BE2C (cell line): ENCODE data around the gene PNLIPRP3.

Experiments used
- DNase-seq: peaks from one replicate; pipeline ENCODE4 v3.0.0-alpha.2; 2020
- H3K27me3 ChIP-seq: fragments of 250-450 bp; sonication (Bioruptor Pico); 2 replicates; pipeline ENCODE4 v1.5.1; 2020; ENCODE audit warnings: mild to moderate bottlenecking
- H3K36me3 ChIP-seq: fragments of 250-450 bp; sonication (Bioruptor Pico); 2 replicates; pipeline ENCODE4 v1.5.1; 2020; ENCODE audit warnings: mild to moderate bottlenecking
- H3K4me1 ChIP-seq: fragments of 250-450 bp; sonication (Bioruptor Pico); 2 replicates; pipeline ENCODE4 v1.5.1; 2020
- H3K4me3 ChIP-seq: 2 replicates; pipeline ENCODE4 v1.5.1; 2011; ENCODE audit warnings: low read depth, low read length
- H3K9me3 ChIP-seq: fragments of 250-450 bp; sonication (Bioruptor Pico); 2 replicates; pipeline ENCODE4 v1.5.1; 2020
- TF ChIP-seq, protein P1 (sequence below): IDR thresholded peaks from 2 replicates; pipeline ENCODE4 v1.5.1; 2012; ENCODE audit warnings: mild to moderate bottlenecking, low read depth, low read length

The PNLIPRP3 gene

DNA sequence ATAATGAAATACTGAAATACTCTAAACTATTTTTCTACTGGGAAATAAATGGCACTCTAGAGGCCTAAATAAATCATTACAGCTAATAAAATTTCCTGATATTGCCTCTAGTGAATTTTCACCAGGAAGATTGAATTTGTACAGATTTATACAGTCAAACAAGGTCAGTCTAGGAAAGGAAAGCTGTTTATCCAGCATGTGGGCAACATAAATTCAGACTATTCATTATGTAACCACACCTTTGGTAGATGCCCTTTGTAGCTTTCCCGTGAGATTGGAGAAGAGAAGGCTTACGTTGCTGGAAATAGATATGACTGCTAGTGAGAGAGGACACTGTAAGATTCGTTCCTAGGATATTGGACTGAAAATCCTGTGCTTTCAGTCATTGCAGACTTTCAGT is 82.9 kb downstream of the PNLIPRP3 start:
- no peaks in the 10 kb centered on the region for H3K27me3 ChIP-seq
- H3K36me3 ChIP-seq, result no peaks in the 10 kb centered on the region
- no peaks in the 10 kb centered on the region for H3K9me3 ChIP-seq
- no peak overlapping the region for H3K4me3 ChIP-seq
- no peak for DNase-seq
- no peaks in the 10 kb centered on the region for H3K4me1 ChIP-seq
- TF ChIP-seq, protein P1, sequence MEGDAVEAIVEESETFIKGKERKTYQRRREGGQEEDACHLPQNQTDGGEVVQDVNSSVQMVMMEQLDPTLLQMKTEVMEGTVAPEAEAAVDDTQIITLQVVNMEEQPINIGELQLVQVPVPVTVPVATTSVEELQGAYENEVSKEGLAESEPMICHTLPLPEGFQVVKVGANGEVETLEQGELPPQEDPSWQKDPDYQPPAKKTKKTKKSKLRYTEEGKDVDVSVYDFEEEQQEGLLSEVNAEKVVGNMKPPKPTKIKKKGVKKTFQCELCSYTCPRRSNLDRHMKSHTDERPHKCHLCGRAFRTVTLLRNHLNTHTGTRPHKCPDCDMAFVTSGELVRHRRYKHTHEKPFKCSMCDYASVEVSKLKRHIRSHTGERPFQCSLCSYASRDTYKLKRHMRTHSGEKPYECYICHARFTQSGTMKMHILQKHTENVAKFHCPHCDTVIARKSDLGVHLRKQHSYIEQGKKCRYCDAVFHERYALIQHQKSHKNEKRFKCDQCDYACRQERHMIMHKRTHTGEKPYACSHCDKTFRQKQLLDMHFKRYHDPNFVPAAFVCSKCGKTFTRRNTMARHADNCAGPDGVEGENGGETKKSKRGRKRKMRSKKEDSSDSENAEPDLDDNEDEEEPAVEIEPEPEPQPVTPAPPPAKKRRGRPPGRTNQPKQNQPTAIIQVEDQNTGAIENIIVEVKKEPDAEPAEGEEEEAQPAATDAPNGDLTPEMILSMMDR, result no peak

DNA sequence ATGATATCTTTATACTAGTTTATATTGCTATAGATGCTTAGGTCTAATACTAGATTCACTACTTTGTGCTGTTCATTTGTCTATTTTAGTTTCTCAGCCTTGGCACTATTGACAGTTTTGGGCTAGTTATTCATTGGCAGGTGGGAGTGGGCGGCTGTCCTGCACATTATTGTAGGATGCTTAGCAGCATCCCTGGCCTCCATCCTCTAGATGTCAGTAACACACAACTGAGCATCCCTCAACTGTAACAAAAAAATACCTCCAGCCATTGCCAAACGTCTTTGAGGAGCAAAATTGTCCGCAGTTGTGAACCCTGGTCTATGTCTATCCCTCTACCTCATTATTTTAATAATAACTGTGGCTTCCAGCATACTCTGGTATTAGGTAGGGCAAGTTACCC is 83.7 kb downstream of the PNLIPRP3 start:
- TF ChIP-seq, protein P1, result no peak
- Histone ChIP-seq H3K36me3 (no peaks in the 10 kb centered on the region), H3K27me3 (no peaks in the 10 kb centered on the region), H3K4me3 (no peak overlapping the region), H3K4me1 (no peaks in the 10 kb centered on the region), H3K9me3 (no peaks in the 10 kb centered on the region)
- DNase-seq, result no peak

DNA sequence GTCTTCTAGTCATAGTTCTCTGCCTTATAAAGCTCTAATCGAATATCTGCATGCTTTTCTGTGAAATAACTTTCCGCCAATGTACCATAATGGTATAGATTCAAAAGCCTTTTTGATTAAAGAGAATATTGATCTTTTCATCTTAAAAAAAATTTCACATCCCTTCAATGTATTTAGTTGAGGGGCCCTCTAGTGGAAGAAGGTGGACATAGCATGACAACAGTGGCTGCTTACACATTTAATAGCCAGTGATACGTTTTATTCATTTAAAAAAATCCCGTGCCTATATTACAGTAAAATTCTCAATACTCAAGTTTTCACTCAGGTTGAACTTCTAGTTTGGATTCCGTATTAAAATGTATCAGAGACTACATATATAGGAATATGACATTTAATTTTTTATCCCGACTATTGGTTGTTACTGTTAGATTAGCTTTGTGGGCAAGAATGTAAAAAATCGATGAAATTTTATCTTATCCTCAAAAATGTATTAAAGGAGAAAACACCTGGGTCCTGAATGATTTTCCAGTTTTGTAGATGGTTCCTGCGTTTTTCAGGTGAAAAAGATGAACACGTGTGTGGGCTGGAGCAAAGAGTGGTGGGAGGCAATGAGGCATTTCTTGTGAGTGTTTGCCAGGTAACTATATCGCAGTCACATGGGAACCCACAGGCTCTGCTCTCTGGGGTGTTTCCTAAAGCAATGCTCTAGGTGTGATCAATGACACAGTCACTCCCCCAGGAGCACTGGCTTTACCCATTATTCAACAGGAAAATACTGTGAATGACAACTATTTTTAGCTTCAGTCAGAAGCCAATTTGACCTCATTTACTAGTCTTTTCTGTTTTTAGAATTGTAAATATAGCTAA is 94.0 kb downstream of the PNLIPRP3 start:
- H3K36me3 ChIP-seq, result no peaks in the 10 kb centered on the region
- no peaks in the 10 kb centered on the region for H3K9me3 ChIP-seq
- no peaks in the 10 kb centered on the region for H3K27me3 ChIP-seq
- H3K4me1 ChIP-seq, result no peaks in the 10 kb centered on the region
- TF ChIP-seq, protein P1, result peak; percentile 69
- no peak overlapping the region for H3K4me3 ChIP-seq
- DNase-seq, result peak; percentile 25

DNA sequence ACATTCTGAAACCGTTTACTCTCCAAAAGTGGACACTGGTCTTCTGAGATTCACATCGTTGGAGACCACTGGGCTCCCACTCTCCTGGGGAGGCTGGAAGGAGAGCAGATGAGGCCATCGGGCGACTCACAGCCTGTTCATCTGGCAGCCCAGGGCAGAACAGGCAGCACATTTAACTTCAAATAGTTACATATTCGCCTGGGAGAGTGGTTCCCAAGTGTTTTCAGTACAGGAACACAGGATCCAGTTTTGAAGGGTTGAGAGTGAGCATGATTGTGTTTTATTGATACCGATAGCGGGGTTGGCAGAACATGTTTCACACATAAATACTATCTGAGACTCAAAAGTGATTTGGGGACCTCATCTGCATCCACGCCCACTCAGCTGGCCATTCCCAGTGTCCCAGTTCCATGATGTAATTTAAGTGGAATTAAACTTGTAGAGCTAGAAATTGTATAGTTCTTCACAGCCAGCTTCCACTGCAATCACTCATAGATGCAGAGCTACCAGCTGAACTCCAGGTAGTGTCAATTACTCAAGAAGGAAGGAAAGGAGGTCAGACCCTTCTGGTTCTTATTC is 95.2 kb downstream of the PNLIPRP3 start:
- DNase-seq, result no peak
- Histone ChIP-seq H3K36me3 (no peaks in the 10 kb centered on the region), H3K4me3 (no peak overlapping the region), H3K4me1 (no peaks in the 10 kb centered on the region), H3K27me3 (no peaks in the 10 kb centered on the region), H3K9me3 (no peaks in the 10 kb centered on the region)
- TF ChIP-seq, protein P1, result no peak

DNA sequence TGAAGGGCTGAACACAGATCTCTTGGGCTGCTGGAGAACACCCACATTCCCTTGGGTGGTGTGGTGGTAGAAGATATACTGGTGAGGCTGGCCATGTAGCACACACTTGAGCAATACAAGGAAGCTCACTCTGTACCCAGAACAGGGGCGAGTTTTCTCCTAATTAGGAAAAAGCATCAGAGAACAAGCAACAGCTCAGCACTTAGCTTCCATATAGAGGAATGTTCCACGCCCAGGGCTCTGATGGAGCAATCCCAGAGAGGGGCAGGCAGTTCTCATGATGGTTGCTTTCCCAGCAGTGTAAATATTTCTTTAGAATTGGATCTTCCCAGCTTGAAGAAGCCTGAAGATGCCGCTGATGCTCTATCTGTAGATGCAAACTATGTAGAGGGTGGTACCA is 97.1 kb downstream of the PNLIPRP3 start:
- TF ChIP-seq, protein P1, result no peak
- Histone ChIP-seq H3K4me1 (no peaks in the 10 kb centered on the region), H3K4me3 (no peak overlapping the region), H3K9me3 (no peaks in the 10 kb centered on the region), H3K27me3 (no peaks in the 10 kb centered on the region), H3K36me3 (no peaks in the 10 kb centered on the region)
- no peak for DNase-seq

DNA sequence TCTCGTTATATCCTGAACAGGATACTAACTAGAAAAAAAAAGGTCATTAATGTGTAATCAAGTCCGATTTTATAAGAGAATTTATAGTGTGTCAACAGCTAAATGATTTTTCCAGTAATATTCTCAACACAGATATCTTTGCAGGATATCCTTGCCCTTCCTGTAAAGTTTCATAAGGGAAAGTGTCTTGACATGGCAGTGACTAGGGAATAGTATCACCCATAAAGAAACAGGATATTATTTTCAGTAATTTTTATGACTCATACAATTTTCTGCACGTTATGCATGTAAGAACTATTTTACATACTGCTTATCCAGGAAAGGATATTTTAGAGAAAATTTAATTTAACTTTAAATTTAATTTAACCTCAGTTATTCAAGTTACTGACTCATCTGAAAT is 98.6 kb downstream of the PNLIPRP3 start:
- H3K4me3 ChIP-seq, result no peak overlapping the region
- no peaks in the 10 kb centered on the region for H3K4me1 ChIP-seq
- TF ChIP-seq, protein P1, result no peak
- no peaks in the 10 kb centered on the region for H3K9me3 ChIP-seq
- DNase-seq, result no peak
- no peaks in the 10 kb centered on the region for H3K36me3 ChIP-seq
- no peaks in the 10 kb centered on the region for H3K27me3 ChIP-seq
